GM13977 (cell line): ENCODE measurements around the gene DIO3.

Experiments used
- DNase-seq: peaks from one replicate; pipeline ENCODE4 v3.0.0; 2012; ENCODE audit warnings: low spot score
- CTCF ChIP-seq: IDR thresholded peaks from 2 replicates; pipeline ENCODE4 v1.5.1; 2012; ENCODE audit warnings: mild to moderate bottlenecking, control low read depth; ENCODE audit not compliant: insufficient read depth; ENCODE audit errors: extremely low read depth, missing control alignments
- in situ Hi-C: fragments of 300-500 bp; cut with MboI; formaldehyde crosslinking; loops from one replicate; pipeline ENCODE4 v1.12.0; 2022; ENCODE audit warnings: low sequenced_read_pairs, low pct_unique_long_range_greater_than_20kb, mixed read lengths, inconsistent platforms; ENCODE audit not compliant: unreplicated experiment

Gene DIO3

GRCh38 chr14:101595887-101596721 lies 34.8 kb downstream of the DIO3 start:
- DNase-seq = no peak
- in situ Hi-C loops = no loop called here
- TF ChIP-seq CTCF = no peak

GRCh38 chr14:101596742-101597141 lies 35.4 kb downstream of the DIO3 start:
- no peak for DNase-seq
- TF ChIP-seq CTCF = no peak
- in situ Hi-C loops = no loop called here

GRCh38 chr14:101598159-101598558 lies 36.9 kb downstream of the DIO3 start:
- TF ChIP-seq CTCF = no peak
- DNase-seq = no peak
- in situ Hi-C loops = no loop called here

- in situ Hi-C loops = no loop called here
- DNase-seq = no peak
- no peak for TF ChIP-seq CTCF
These were observed 37.4 kb downstream of the DIO3 start for GRCh38 chr14:101598571-101599233.

GRCh38 chr14:101599234-101599885 lies 38.1 kb downstream of the DIO3 start:
- DNase-seq = no peak
- TF ChIP-seq CTCF = no peak
- in situ Hi-C loops = no loop called here

GRCh38 chr14:101600336-101600890 lies 39.1 kb downstream of the DIO3 start:
- no peak for TF ChIP-seq CTCF
- in situ Hi-C loops = no loop called here
- no peak for DNase-seq
